Endothelial cell (in vitro differentiated cells): ENCODE data around the gene LYPD6. TPM values are rescaled to one million over a fixed set of nuclear protein-coding genes. Genes with fewer than 3 reads are reported as not detected.

ENCODE experiments used
- DNase-seq: peaks from one replicate; pipeline ENCODE4 v3.0.0; 2021; ENCODE audit warnings: low spot score
- H3K27ac Mint-ChIP-seq: one replicate; pipeline ENCODE4 v1.8.0; 2021; ENCODE audit warnings: mixed read lengths, inconsistent platforms; ENCODE audit not compliant: unreplicated experiment
- H3K27me3 Mint-ChIP-seq: one replicate; pipeline ENCODE4 v1.8.0; 2021; ENCODE audit warnings: mild to moderate bottlenecking, moderate library complexity, mixed read lengths, inconsistent platforms; ENCODE audit not compliant: unreplicated experiment
- H3K36me3 Mint-ChIP-seq: one replicate; pipeline ENCODE4 v1.8.0; 2021; ENCODE audit warnings: mild to moderate bottlenecking, low read depth, mixed read lengths, inconsistent platforms; ENCODE audit not compliant: unreplicated experiment
- H3K4me1 Mint-ChIP-seq: one replicate; pipeline ENCODE4 v1.8.0; 2021; ENCODE audit warnings: mild to moderate bottlenecking, mixed read lengths, inconsistent platforms; ENCODE audit not compliant: unreplicated experiment
- H3K4me3 Mint-ChIP-seq: one replicate; pipeline ENCODE4 v1.8.0; 2021; ENCODE audit warnings: mild to moderate bottlenecking, mixed read lengths, inconsistent platforms; ENCODE audit not compliant: unreplicated experiment
- H3K9me3 Mint-ChIP-seq: one replicate; pipeline ENCODE4 v1.8.0; 2021; ENCODE audit warnings: mixed read lengths, inconsistent platforms; ENCODE audit not compliant: unreplicated experiment
- CTCF ChIP-seq: fragments of 200-600 bp; sonication (generic); IDR thresholded peaks from one replicate; pipeline ENCODE4 v1.5.0; 2021; ENCODE audit warnings: antibody characterized with exemption; ENCODE audit not compliant: unreplicated experiment
- total RNA-seq: library from RNA; stranded (reverse); fragmentation: NEBNext Ultra II Directional; extraction: Animal tissue kit (Norgen Biotek cat#: 25700); gene quantifications from one replicate; pipeline ENCODE4 v1.2.1, GENCODE V29; 2021; ENCODE audit not compliant: unreplicated experiment

Gene LYPD6
- total RNA-seq, 1 donor from 2014 or later: 3.5 TPM

GRCh38 chr2:149427387-149427786 lies 97.0 kb downstream of the LYPD6 start:
- Mint-ChIP-seq H3K27ac (no peak overlapping the region), H3K4me1 (peaks cover 17% of the 10 kb centered on the region), H3K9me3 (no peaks in the 10 kb centered on the region), H3K36me3 (no peaks in the 10 kb centered on the region), H3K27me3 (no peaks in the 10 kb centered on the region), H3K4me3 (no peak overlapping the region)
- no peak for TF ChIP-seq CTCF
- no peak for DNase-seq

GRCh38 chr2:149428783-149429182 lies 98.4 kb downstream of the LYPD6 start:
- no peaks in the 10 kb centered on the region for H3K9me3 Mint-ChIP-seq
- no peak overlapping the region for H3K4me3 Mint-ChIP-seq
- no peaks in the 10 kb centered on the region for H3K27me3 Mint-ChIP-seq
- no peak overlapping the region for H3K27ac Mint-ChIP-seq
- no peak for DNase-seq
- no peaks in the 10 kb centered on the region for H3K36me3 Mint-ChIP-seq
- no peak for TF ChIP-seq CTCF
- peaks cover 17% of the 10 kb centered on the region for H3K4me1 Mint-ChIP-seq

- H3K27ac Mint-ChIP-seq: no peak overlapping the region
- H3K4me3 Mint-ChIP-seq: no peak overlapping the region
- H3K36me3 Mint-ChIP-seq: no peaks in the 10 kb centered on the region
- no peaks in the 10 kb centered on the region for H3K27me3 Mint-ChIP-seq
- no peak for TF ChIP-seq CTCF
- H3K9me3 Mint-ChIP-seq: no peaks in the 10 kb centered on the region
- no peak for DNase-seq
- peaks cover 9% of the 10 kb centered on the region for H3K4me1 Mint-ChIP-seq
These were observed 100.7 kb downstream of the LYPD6 start for GRCh38 chr2:149430743-149431736.

- no peak for TF ChIP-seq CTCF
- Mint-ChIP-seq H3K27ac (no peak overlapping the region), H3K27me3 (no peaks in the 10 kb centered on the region), H3K4me1 (peaks cover 6% of the 10 kb centered on the region), H3K9me3 (no peaks in the 10 kb centered on the region), H3K4me3 (no peak overlapping the region), H3K36me3 (no peaks in the 10 kb centered on the region)
- DNase-seq: no peak
These were observed 108.1 kb downstream of the LYPD6 start for GRCh38 chr2:149438330-149438960.

GRCh38 chr2:149441255-149441654 lies 110.9 kb downstream of the LYPD6 start:
- Mint-ChIP-seq H3K27ac (no peak overlapping the region), H3K9me3 (no peaks in the 10 kb centered on the region), H3K4me3 (no peak overlapping the region), H3K4me1 (peaks cover 6% of the 10 kb centered on the region), H3K27me3 (no peaks in the 10 kb centered on the region), H3K36me3 (no peaks in the 10 kb centered on the region)
- no peak for DNase-seq
- no peak for TF ChIP-seq CTCF
